ENCODE measurements around the gene TBCCD1.

DNA sequence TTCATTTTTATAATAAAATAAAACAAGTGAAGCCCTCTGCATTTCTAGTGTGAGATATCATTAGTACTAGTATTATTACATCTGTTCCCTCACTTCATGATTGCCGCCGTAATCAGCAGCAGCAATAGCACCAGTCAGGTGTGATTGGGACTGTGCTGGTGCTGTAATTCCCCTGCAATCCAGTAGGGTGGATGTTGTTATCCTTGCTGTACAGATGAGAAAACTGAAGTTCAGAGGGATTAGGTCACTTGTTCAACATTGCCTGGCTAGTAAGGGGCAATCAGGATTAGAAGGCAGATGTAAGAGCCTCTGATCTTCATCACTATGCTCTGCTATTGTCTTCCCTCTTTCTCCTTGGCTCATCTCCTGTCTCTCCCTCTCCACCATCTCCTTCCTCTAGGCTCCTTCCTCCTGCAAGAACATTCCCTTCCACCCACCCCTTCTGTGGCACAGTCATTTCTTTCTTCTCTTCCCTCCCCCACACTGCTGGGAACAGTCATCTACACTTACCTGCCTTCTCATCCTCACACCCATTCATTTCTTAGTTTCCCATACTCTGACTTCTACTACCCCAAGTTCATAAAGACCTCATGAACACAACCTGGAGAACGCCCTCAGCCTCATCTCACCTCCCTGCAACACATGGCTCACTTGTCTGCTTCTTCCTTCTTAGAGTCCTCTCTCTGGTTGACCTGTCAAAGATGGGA, 52.7 kb downstream of the TBCCD1 start:
- TF ChIP-seq CTCF (IDR thresholded peaks at IDR 0.05) (peak in 7 of 12 donors; percentile 6 to 43 (median 23)), POLR2A (IDR thresholded peaks at IDR 0.05) (no peak)

All from heart left ventricle (tissue), 13 donors.